HepG2 (cell line): Measurements from ENCODE around the gene KCNIP3. TPM values are rescaled to one million over a fixed set of nuclear protein-coding genes. Genes with fewer than 3 reads are reported as not detected.

Experiments used
- ATAC-seq: fragments of 200-7000 bp; cut with Tn5 transposase; 3 replicates; pipeline ENCODE4 v1.9.1; 2020; ENCODE audit warnings: mild to moderate bottlenecking, moderate library complexity
- BruUV-seq: library from RNA; stranded (reverse); fragments of 400-500 nt; replicated peaks from 2 replicates; lab custom pipeline; 2021; lab: Mats Ljungman, UMichigan
- CTCF ChIA-PET: fragments of 300-600 bp; formaldehyde crosslinking; extraction: SDS; loops from one replicate; lab custom pipeline; 2021; ENCODE audit warnings: low total read pairs, inconsistent platforms, low intra/inter-chr PET ratio; lab: Yijun Ruan, JAX
- POLR2A ChIA-PET: fragments of 350-600 bp; sonication (Branson Sonifier 250); formaldehyde crosslinking; loops from one replicate; lab custom pipeline; 2020; ENCODE audit warnings: antibody characterized with exemption, inconsistent platforms; lab: Yijun Ruan, JAX
- DNase-seq: peaks from one replicate; pipeline ENCODE4 v3.0.0-alpha.2; 2015; ENCODE audit warnings: low spot score
- FAIRE-seq: peaks from 3 replicates; lab custom pipeline; 2011; peaks lifted over from hg19 to GRCh38; lab: Jason Lieb, UNC
- H2AFZ ChIP-seq: one replicate; pipeline ENCODE4 v1.6.1; 2011; ENCODE audit warnings: low read length, inconsistent platforms
- H3K27ac ChIP-seq: fragments of 300-600 bp; 3 replicates; pipeline ENCODE4 v1.8.0; 2011; ENCODE audit warnings: mixed run types, mild to moderate bottlenecking, mixed read lengths, low read length, inconsistent platforms; ENCODE audit not compliant: insufficient read depth; ENCODE audit errors: extremely low read length
- H3K27me3 ChIP-seq, 2 experiments: fragments of 200-600 bp in 1 of 2; 2 replicates in 1 of 2; 3 replicates in 1 of 2; pipeline versions ENCODE4 v1.6.0 to v1.8.0; 2011; ENCODE audit warnings: low read length in 2 of 2, mild to moderate bottlenecking in 2 of 2, moderate library complexity in 2 of 2, inconsistent platforms in 1 of 2; ENCODE audit not compliant: insufficient read depth in 2 of 2, control insufficient read depth in 1 of 2
- H3K36me3 ChIP-seq, 2 experiments: fragments of 200-600 bp in 1 of 2; replicated peaks in 1 of 2; 2 replicates in 1 of 2; 3 replicates in 1 of 2; pipeline versions ENCODE4 v1.5.1 to v1.8.0; 2011; ENCODE audit warnings: low read length in 2 of 2, inconsistent platforms in 1 of 2; ENCODE audit not compliant: insufficient read depth in 2 of 2, control insufficient read depth in 1 of 2
- H3K4me1 ChIP-seq: 2 replicates; pipeline ENCODE4 v1.5.1; 2012; ENCODE audit warnings: low read length, inconsistent platforms; ENCODE audit not compliant: insufficient read depth
- H3K4me2 ChIP-seq: 2 replicates; pipeline ENCODE4 v1.6.0; 2011; ENCODE audit warnings: low read depth, low read length, inconsistent platforms
- H3K4me3 ChIP-seq, 3 experiments: fragments of 200-600 bp in 1 of 3; sonication (generic), shearing (Covaris generic) in 1 of 3; replicated peaks in 1 of 3; 2 replicates each; pipeline ENCODE4 v1.5.1; 2011 to 2016; ENCODE audit warnings: low read length in 3 of 3, inconsistent platforms in 2 of 3, low read depth in 2 of 3, mild to moderate bottlenecking in 2 of 3, control low read depth in 1 of 3, mixed read lengths in 1 of 3; ENCODE audit not compliant: insufficient read depth in 1 of 3
- H3K79me2 ChIP-seq: one replicate; pipeline ENCODE4 v1.6.1; 2011; ENCODE audit warnings: low read length, inconsistent platforms; ENCODE audit not compliant: insufficient read depth
- H3K9ac ChIP-seq: 2 replicates; pipeline ENCODE4 v1.6.0; 2011; ENCODE audit warnings: mild to moderate bottlenecking, low read depth, low read length, inconsistent platforms; ENCODE audit not compliant: insufficient read depth
- H3K9me3 ChIP-seq: 2 replicates; pipeline ENCODE4 v1.5.1; 2012; ENCODE audit warnings: mild to moderate bottlenecking, low read length
- H4K20me1 ChIP-seq: 2 replicates; pipeline ENCODE4 v1.6.0; 2011; ENCODE audit warnings: inconsistent platforms, mild to moderate bottlenecking, low read length, moderate library complexity; ENCODE audit not compliant: insufficient read depth
- ETS1 ChIP-seq: sonication (generic); formaldehyde crosslinking; IDR thresholded peaks from 2 replicates; pipeline ENCODE4 v1.4.0; 2020; ENCODE audit warnings: missing genetic modification reagents
- FOXM1 ChIP-seq: sonication (generic); formaldehyde crosslinking; IDR thresholded peaks from 2 replicates; pipeline ENCODE4 v1.5.0; 2020; ENCODE audit warnings: missing genetic modification reagents
- MAFK ChIP-seq, 2 experiments: IDR thresholded peaks in 1 of 2; conservative IDR thresholded peaks in 1 of 2; 2 replicates each; pipeline ENCODE4 v1.6.1; 2011; ENCODE audit warnings: improper control_type of control experiment in 2 of 2, low read length in 2 of 2
- MXI1 ChIP-seq: IDR thresholded peaks from 3 replicates; pipeline ENCODE4 v1.6.1; 2012; ENCODE audit warnings: low read depth, low read length, inconsistent platforms, borderline replicate concordance
- NR2C2 ChIP-seq: sonication (generic); formaldehyde crosslinking; IDR thresholded peaks from 2 replicates; pipeline ENCODE4 v1.4.0; 2020; ENCODE audit warnings: missing genetic modification reagents, mild to moderate bottlenecking, moderate library complexity, borderline replicate concordance
- RAD51 ChIP-seq: fragments of 450-650 bp; IDR thresholded peaks from 2 replicates; pipeline ENCODE4 v1.6.1; 2016; ENCODE audit warnings: borderline replicate concordance
- SNAI1 ChIP-seq: sonication (generic); formaldehyde crosslinking; IDR thresholded peaks from 2 replicates; pipeline ENCODE4 v1.5.0; 2020; ENCODE audit warnings: mild to moderate bottlenecking, missing genetic modification reagents, borderline replicate concordance
- SP2 ChIP-seq: sonication (generic); formaldehyde crosslinking; IDR thresholded peaks from 2 replicates; pipeline ENCODE4 v1.5.1; 2020; ENCODE audit warnings: mild to moderate bottlenecking, missing genetic modification reagents
- TCF7L2 ChIP-seq: IDR thresholded peaks from 2 replicates; pipeline ENCODE4 v1.6.1; 2011; ENCODE audit warnings: mild to moderate bottlenecking, low read depth, low read length, moderate library complexity
- ZMYM2 ChIP-seq: sonication (generic); formaldehyde crosslinking; IDR thresholded peaks from 2 replicates; pipeline ENCODE4 v1.8.0; 2022; ENCODE audit warnings: mild to moderate bottlenecking, missing genetic modification reagents
- ZNF484 ChIP-seq: sonication (generic); formaldehyde crosslinking; IDR thresholded peaks from 2 replicates; pipeline ENCODE4 v1.5.1; 2020; ENCODE audit warnings: mild to moderate bottlenecking, low read depth, missing genetic modification reagents, borderline replicate concordance
- ZNF549 ChIP-seq: sonication (generic); formaldehyde crosslinking; IDR thresholded peaks from 2 replicates; pipeline ENCODE4 v1.5.0; 2020; ENCODE audit warnings: missing genetic modification reagents
- WGBS: methylation state at CpG from one replicate; pipeline ENCODE4 v1.1.6; 2017; ENCODE audit warnings: low lambda C conversion rate; 5-methylcytosine and 5-hydroxymethylcytosine counted together
- in situ Hi-C: cut with HindIII; loops from 2 replicates; pipeline ENCODE4 v1.10.0; 2017; ENCODE audit warnings: low pct_unique_long_range_greater_than_20kb; ENCODE audit not compliant: extremely low pct_ligation_motif_present
- intact Hi-C: fragments of 100-400 bp; cut with micrococcal nuclease; formaldehyde crosslinking; loops from one replicate; pipeline ENCODE4 v1.10.0; 2022; ENCODE audit not compliant: unreplicated experiment
- polyA plus RNA-seq, 8 experiments: library from polyadenylated mRNA; depleted of rRNA in 3 of 8; stranded (reverse) in 7 of 8; unstranded in 1 of 8; fragments of >200 nt; fragmentation: Illumina TruSeq in 4 of 8; extraction: Trizol in 4 of 8; gene quantifications; 2 replicates each; pipeline versions ENCODE4 v1.2.1 to v1.2.3, GENCODE V29; 2011 to 2016; ENCODE audit warnings: low read depth in 4 of 8, missing spikeins in 1 of 8, mixed read lengths in 1 of 8; ENCODE audit not compliant: insufficient read depth in 1 of 8
- total RNA-seq, 5 experiments: library from RNA; depleted of rRNA; stranded (reverse); fragments of >200 nt; fragmentation: Illumina TruSeq; extraction: Trizol; gene quantifications; 2 replicates each; pipeline ENCODE4 v1.2.3, GENCODE V29; 2016; ENCODE audit warnings: low read depth in 1 of 5
- TF ChIP-seq, protein P1 (sequence below): sonication (generic); formaldehyde crosslinking; IDR thresholded peaks from 2 replicates; pipeline ENCODE4 v1.5.1; 2020; ENCODE audit warnings: missing genetic modification reagents, mild to moderate bottlenecking, borderline replicate concordance

Gene KCNIP3
- total and polyA plus RNA-seq, 2 of the 13 experiments (the other 11 are each of a cell fraction or from before 2014, with no cell fraction given) = not detected

- Histone ChIP-seq H3K4me3 (no peak overlapping the region), H3K27me3 (peaks cover 6 to 49% of the 10 kb centered on the region in 2 experiments; a peak in 3 of 5 replicates), H3K36me3 (no peaks in the 10 kb centered on the region), H3K79me2 (no peaks in the 10 kb centered on the region), H3K27ac (no peak overlapping the region), H3K4me2 (no peak overlapping the region), H4K20me1 (no peaks in the 10 kb centered on the region), H3K9ac (no peak overlapping the region), H3K4me1 (peaks cover 19% of the 10 kb centered on the region)
- BruUV-seq = no TSS peak
- intact Hi-C loops = no loop called here
- ChIA-PET CTCF (no interaction called here), POLR2A (no interaction called here)
- DNase-seq (no peak), ATAC-seq (no peak), FAIRE-seq (no peak)
- 30% methylated on average over 13 of the region's 17 CpGs for WGBS
- in situ Hi-C loops = no loop called here
- TF ChIP-seq MXI1 (0 out of 3 replicates have a peak, but pooled peaks have one; percentile 9), ZNF549 (CRISPR knock-in tag) (no peak)
- TF ChIP-seq, all 625 proteins: peak for 1
- Histone ChIP-seq H2AFZ (no peak overlapping the region), H3K9me3 (no peaks in the 10 kb centered on the region)
Measured at GRCh38 chr2:95301876-95302641, 4.9 kb downstream of the KCNIP3 start.

GRCh38 chr2:95303191-95303919 lies 6.2 kb downstream of the KCNIP3 start:
- in situ Hi-C loops = no loop called here
- Histone ChIP-seq H3K79me2 (no peaks in the 10 kb centered on the region), H3K4me2 (no peak overlapping the region), H3K36me3 (no peaks in the 10 kb centered on the region), H3K27me3 (peaks cover 4 to 39% of the 10 kb centered on the region in 2 experiments; a peak in 3 of 5 replicates), H3K27ac (no peak overlapping the region), H2AFZ (no peak overlapping the region), H4K20me1 (no peaks in the 10 kb centered on the region), H3K4me1 (peaks cover 19% of the 10 kb centered on the region), H3K9ac (no peak overlapping the region), H3K4me3 (no peak overlapping the region), H3K9me3 (no peaks in the 10 kb centered on the region)
- POLR2A ChIA-PET = no interaction called here
- DNase-seq (no peak), ATAC-seq (no peak), FAIRE-seq (no peak)
- WGBS = 45% methylated on average over 19 of the region's 19 CpGs
- TF ChIP-seq TCF7L2 (no peak), FOXM1 (CRISPR knock-in tag) (no peak), NR2C2 (no peak), MAFK (conservative IDR thresholded peaks at IDR 0.05 in 1 of 2, IDR thresholded peaks at IDR 0.05 in 1 of 2; ENCODE audit: low read length in 2 of 2) (no peak), ZMYM2 (CRISPR knock-in tag) (no peak), SP2 (CRISPR knock-in tag) (no peak), ETS1 (CRISPR knock-in tag) (no peak), RAD51 (no peak), ZNF484 (no peak), SNAI1 (CRISPR knock-in tag) (no peak)
- TF ChIP-seq, protein P1, sequence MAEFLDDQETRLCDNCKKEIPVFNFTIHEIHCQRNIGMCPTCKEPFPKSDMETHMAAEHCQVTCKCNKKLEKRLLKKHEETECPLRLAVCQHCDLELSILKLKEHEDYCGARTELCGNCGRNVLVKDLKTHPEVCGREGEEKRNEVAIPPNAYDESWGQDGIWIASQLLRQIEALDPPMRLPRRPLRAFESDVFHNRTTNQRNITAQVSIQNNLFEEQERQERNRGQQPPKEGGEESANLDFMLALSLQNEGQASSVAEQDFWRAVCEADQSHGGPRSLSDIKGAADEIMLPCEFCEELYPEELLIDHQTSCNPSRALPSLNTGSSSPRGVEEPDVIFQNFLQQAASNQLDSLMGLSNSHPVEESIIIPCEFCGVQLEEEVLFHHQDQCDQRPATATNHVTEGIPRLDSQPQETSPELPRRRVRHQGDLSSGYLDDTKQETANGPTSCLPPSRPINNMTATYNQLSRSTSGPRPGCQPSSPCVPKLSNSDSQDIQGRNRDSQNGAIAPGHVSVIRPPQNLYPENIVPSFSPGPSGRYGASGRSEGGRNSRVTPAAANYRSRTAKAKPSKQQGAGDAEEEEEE (CRISPR knock-in tag) = no peak
- BruUV-seq = no TSS peak
- intact Hi-C loops = no loop called here
- CTCF ChIA-PET = no interaction called here
